Activated naive CD8-positive, alpha-beta T cell treated with anti-CD3 and anti-CD28 coated beads for 36 hours (primary cell): Measurements from ENCODE around the gene ZNF679. TPM values are rescaled to one million over a fixed set of nuclear protein-coding genes. Genes with fewer than 3 reads are reported as not detected.
"Not testable (repeated sequence)": the region's sequence is repeated elsewhere in the genome, so short reads cannot be mapped to it uniquely, and the experiment has no call there.

Experiments used
- DNase-seq: peaks from one replicate; pipeline ENCODE4 v3.0.0; 2021
- H3K27ac Mint-ChIP-seq: one replicate; pipeline ENCODE4 v1.8.0; 2022; ENCODE audit warnings: mild to moderate bottlenecking, moderate library complexity, mixed read lengths
- H3K27me3 Mint-ChIP-seq: one replicate; pipeline ENCODE4 v1.8.0; 2022; ENCODE audit warnings: mild to moderate bottlenecking, mixed read lengths
- H3K36me3 Mint-ChIP-seq: one replicate; pipeline ENCODE4 v1.8.0; 2021; ENCODE audit warnings: mild to moderate bottlenecking, mixed read lengths
- H3K4me1 Mint-ChIP-seq: one replicate; pipeline ENCODE4 v1.8.0; 2021; ENCODE audit warnings: mixed read lengths
- H3K4me3 Mint-ChIP-seq: one replicate; pipeline ENCODE4 v1.8.0; 2022; ENCODE audit warnings: mild to moderate bottlenecking, moderate library complexity, mixed read lengths
- H3K9me3 Mint-ChIP-seq: one replicate; pipeline ENCODE4 v1.8.0; 2022; ENCODE audit warnings: mixed read lengths
- total RNA-seq, 2 experiments: library from RNA; stranded (reverse); gene quantifications; one replicate each; pipeline ENCODE4 v1.2.3, GENCODE V29; 2021

ZNF679 gene
- total RNA-seq, 2 experiments from 2014 or later = not detected

DNA sequence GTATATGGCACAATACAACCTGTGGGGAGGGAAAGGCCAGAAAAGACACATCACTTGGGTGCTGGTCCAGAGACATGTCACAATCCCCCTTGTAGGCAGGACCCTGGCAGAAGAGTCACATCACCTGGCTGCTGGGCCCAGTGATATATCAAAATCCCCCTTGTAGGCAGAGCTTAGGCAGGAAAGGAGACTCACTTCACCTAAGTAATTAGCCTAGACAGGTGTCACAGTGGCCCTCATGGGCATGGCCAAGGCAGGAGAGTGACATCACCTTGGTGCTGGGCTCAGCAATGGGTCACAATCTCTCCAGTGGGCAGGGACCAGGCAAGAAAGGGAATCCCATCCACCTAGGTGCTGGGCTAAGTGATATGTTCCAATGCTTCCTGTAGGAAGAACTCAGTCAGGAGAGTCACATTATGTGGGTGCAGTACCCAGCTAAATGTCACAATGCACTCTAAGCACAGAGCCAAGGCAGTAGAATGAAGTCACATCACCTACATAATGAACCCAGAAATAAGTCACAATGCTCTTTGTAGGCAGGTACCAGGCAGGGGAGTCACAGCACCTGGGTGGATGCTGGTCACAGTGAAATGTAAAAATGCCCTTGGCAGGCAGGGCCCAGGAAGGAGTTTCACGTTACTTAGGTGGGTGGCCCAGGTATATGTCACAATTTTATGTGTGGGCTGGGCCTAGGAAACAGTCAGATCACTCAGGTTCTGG, 66.6 kb downstream of the ZNF679 start:
- H3K9me3 Mint-ChIP-seq = no peaks in the 10 kb centered on the region
- no peaks in the 10 kb centered on the region for H3K27me3 Mint-ChIP-seq
- H3K27ac Mint-ChIP-seq = no peak overlapping the region

DNA sequence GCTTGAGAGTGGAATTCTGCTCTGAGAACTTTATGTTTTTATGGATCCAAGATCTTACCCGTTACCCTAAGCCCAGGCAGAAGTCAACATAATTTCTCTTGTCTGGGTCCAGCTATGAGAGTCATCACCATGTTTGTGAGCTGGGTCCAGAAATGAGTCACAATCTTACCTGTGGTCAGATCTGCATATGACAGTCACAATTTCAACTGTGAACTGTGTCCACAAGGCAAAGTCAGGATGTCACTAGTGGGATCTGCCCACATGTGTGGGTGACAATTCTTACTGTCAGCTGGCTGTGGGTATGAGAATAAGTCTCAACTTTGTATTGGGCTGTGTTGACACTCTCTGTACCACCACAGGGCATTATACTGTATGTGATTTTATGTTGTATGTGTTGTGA, 69.1 kb downstream of the ZNF679 start:
- H3K4me3 Mint-ChIP-seq, H3K27me3 Mint-ChIP-seq, DNase-seq, H3K36me3 Mint-ChIP-seq, H3K27ac Mint-ChIP-seq, H3K9me3 Mint-ChIP-seq, H3K4me1 Mint-ChIP-seq: not testable (repeated sequence)

More for the DNA sequence above, 66.6 kb downstream of the ZNF679 start:
- H3K4me1 Mint-ChIP-seq = no peaks in the 10 kb centered on the region
- no peak overlapping the region for H3K4me3 Mint-ChIP-seq
- no peaks in the 10 kb centered on the region for H3K36me3 Mint-ChIP-seq
- no peak for DNase-seq

- Mint-ChIP-seq H3K4me1 (peaks cover 5% of the 10 kb centered on the region), H3K4me3 (no peak overlapping the region), H3K36me3 (peaks cover 2% of the 10 kb centered on the region), H3K27me3 (no peaks in the 10 kb centered on the region), H3K9me3 (peaks cover under 1% of the 10 kb centered on the region), H3K27ac (no peak overlapping the region)
- DNase-seq = no peak
Measured at GRCh38 chr7:64300641-64301405, 72.5 kb downstream of the ZNF679 start.

GRCh38 chr7:64307254-64308015, 79.2 kb downstream of the ZNF679 start:
- Mint-ChIP-seq H3K36me3 (peaks cover 12% of the 10 kb centered on the region), H3K27me3 (no peaks in the 10 kb centered on the region), H3K4me3 (peak overlapping the region; percentile 88), H3K27ac (peak overlapping the region; percentile 94), H3K9me3 (peaks cover 4% of the 10 kb centered on the region), H3K4me1 (peaks cover 21% of the 10 kb centered on the region)
- DNase-seq = peak; percentile 90

GRCh38 chr7:64308016-64308270, 79.7 kb downstream of the ZNF679 start:
- peaks cover 13% of the 10 kb centered on the region for H3K36me3 Mint-ChIP-seq
- no peak for DNase-seq
- peak overlapping the region; percentile 94 for H3K27ac Mint-ChIP-seq
- no peaks in the 10 kb centered on the region for H3K27me3 Mint-ChIP-seq
- peak overlapping the region; percentile 88 for H3K4me3 Mint-ChIP-seq
- peaks cover 24% of the 10 kb centered on the region for H3K4me1 Mint-ChIP-seq
- H3K9me3 Mint-ChIP-seq = peaks cover 4% of the 10 kb centered on the region

- peaks cover 24% of the 10 kb centered on the region for H3K36me3 Mint-ChIP-seq
- no peaks in the 10 kb centered on the region for H3K27me3 Mint-ChIP-seq
- no peak for DNase-seq
- peaks cover 33% of the 10 kb centered on the region for H3K4me1 Mint-ChIP-seq
- no peak overlapping the region for H3K4me3 Mint-ChIP-seq
- H3K27ac Mint-ChIP-seq = no peak overlapping the region
- H3K9me3 Mint-ChIP-seq = peaks cover 4% of the 10 kb centered on the region
Measured at GRCh38 chr7:64310426-64310825, 82.2 kb downstream of the ZNF679 start.

DNA sequence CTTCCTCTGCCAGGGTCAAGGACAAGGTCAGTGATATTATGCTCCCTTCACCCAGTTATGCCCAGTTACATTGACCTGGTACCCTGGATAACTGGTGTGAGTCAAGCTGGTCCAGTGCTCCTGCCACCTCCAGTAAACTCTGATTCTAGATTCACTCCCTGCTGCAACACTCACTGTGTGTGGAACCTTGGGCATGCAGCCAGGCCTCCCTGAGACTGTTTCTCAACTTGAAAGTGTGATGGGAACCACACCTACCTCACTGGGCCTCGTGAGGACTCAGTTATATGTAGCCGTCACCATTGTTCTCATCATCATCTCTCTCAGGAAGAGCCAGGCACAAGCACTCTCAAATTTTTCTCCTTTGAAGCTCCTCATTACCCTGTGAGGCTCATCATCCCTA, 84.6 kb downstream of the ZNF679 start:
- H3K27ac Mint-ChIP-seq = peak overlapping the region; percentile 100
- peaks cover 5% of the 10 kb centered on the region for H3K9me3 Mint-ChIP-seq

DNA sequence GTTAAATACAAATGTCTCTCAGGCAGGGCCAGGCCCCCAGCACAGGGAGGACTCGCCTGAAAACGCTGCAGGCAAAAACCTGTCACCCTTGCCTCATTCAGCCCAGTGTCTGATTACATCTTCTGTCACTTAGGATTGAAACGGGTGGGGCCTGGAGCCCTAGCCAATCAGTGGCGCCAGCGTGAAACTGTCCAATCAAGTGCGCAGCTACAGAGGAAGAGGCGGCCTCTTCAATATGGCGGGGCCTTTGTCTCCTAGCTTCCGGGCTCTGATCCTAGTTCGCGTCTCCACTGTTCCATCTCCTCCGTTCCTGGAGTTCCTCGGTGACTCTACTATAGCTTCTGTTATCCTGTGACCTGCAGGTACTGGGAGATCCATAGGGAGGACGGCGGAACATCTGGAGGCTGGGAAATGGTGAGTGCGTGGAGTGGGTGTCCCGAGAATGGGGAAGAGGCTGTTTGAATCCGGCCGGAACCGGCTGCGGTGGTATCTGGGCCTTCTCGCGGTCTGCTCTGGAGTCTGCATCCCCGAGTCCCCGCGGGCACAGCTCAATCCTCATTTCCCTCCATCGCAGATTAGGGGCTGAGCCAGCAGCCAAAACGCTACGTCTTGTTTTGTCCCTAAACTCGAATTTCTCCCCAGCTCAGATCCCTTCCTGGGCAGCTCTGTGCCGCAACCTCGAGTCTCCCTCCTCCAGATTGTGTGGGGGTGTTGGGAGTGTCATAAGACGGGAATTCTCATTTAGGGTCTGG, 85.6 kb downstream of the ZNF679 start, which contains the start of gene ZNF736:
Gene ZNF736, plus strand, starts transcription at position 222 of the 752 bp plus-strand sequence. Its CDS starts 190 bp downstream, at position 412.
- H3K4me3 Mint-ChIP-seq = peak within 1 kb of the TSS; percentile 99
- peak; percentile 84 for DNase-seq
- peaks cover 30% of the 10 kb centered on the region for H3K4me1 Mint-ChIP-seq
- no peaks in the 10 kb centered on the region for H3K27me3 Mint-ChIP-seq
- peaks cover 47% of the 10 kb centered on the region for H3K36me3 Mint-ChIP-seq
- peaks cover 9% of the 10 kb centered on the region for H3K9me3 Mint-ChIP-seq
- peak within 1 kb of the TSS; percentile 100 for H3K27ac Mint-ChIP-seq

More for the DNA sequence above, 84.6 kb downstream of the ZNF679 start:
- no peak overlapping the region for H3K4me3 Mint-ChIP-seq
- H3K36me3 Mint-ChIP-seq = peaks cover 46% of the 10 kb centered on the region
- DNase-seq = no peak
- H3K27me3 Mint-ChIP-seq = no peaks in the 10 kb centered on the region
- H3K4me1 Mint-ChIP-seq = peaks cover 34% of the 10 kb centered on the region

DNA sequence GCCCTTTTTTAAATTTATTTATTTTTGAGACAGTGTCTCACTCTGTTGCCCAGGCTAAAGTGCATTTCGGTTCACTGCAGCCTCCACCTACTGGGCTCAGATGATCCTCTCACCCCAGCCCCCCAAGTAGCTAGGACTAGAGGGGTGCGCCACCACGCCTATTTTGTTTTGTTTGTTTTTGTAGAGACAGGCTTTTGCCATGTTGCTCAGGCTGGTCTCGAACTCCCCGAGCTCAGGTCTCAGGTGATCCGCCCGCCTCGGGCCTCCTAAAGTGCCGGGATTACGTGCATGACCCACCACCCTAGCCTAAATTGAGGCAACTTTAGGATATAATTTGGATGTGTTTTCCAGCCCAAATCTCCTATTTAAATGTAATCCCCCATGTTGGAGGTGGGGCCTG, 86.3 kb downstream of the ZNF679 start:
- Mint-ChIP-seq H3K4me3 (peak overlapping the region; percentile 99), H3K36me3 (peaks cover 46% of the 10 kb centered on the region), H3K4me1 (peaks cover 27% of the 10 kb centered on the region), H3K27me3 (no peaks in the 10 kb centered on the region), H3K27ac (peak overlapping the region; percentile 100), H3K9me3 (peaks cover 10% of the 10 kb centered on the region)
- DNase-seq = peak; percentile 12

DNA sequence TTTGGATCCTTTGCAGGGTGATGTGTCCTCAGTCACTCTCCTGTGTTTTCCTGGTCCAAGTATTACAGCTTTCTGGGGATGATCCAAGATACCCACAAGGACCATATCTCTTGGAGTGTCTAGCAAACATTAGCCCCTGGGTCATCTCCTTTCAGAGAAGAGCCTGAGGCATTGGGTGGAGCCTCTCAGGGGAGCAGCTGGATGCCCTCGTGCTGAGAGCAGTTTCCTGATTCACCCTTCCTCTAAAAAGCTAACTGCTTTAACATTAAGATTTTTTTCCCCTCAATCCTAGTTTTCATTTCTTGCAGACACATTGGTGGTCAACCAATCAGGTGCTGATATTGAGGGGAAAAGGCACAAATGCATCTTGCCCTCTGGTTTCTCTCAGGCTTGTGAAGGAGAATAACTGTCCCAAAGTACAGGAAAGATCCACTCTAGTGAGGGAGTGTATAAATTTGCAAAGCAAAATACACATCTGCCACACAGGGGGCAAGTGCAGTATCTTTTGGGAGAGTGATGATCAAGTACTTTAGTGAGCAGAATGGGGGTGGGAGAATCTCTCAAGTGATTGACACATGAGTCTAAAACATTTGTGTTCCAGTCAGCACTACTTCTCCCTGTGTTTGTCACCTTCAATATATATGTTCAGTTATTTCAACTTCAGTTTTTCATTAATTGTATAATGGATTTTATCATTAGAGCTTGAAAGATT, 87.9 kb downstream of the ZNF679 start:
- not testable (repeated sequence) for H3K27me3 Mint-ChIP-seq, DNase-seq, H3K27ac Mint-ChIP-seq
- peaks cover 26% of the 10 kb centered on the region for H3K4me1 Mint-ChIP-seq
- peaks cover 56% of the 10 kb centered on the region for H3K36me3 Mint-ChIP-seq
- H3K9me3 Mint-ChIP-seq = peaks cover 14% of the 10 kb centered on the region
- H3K4me3 Mint-ChIP-seq = peak overlapping the region; percentile 48

Other genes with a start within 250 kb of the ZNF679 start
- gene ZNF722, start 229.6 kb upstream of the ZNF679 start, total RNA-seq = not detected
- gene ZNF727, start 183.0 kb upstream of the ZNF679 start, total RNA-seq = under 1 TPM; 0.58 to 0.89 TPM
- not detected for gene ZNF735, start 21.3 kb upstream of the ZNF679 start, total RNA-seq
- gene ZNF736, start 85.5 kb downstream of the ZNF679 start, total RNA-seq = 10 to 100 TPM; 21.8 to 24.6 TPM